ENCODE results near the gene TANC1. TPM values are rescaled to one million over a fixed set of nuclear protein-coding genes. Genes with fewer than 3 reads are reported as not detected.

Gene TANC1
- polyA plus RNA-seq, 2 of the 4 experiments (the other 2 are of a cell fraction) = 9.2 to 21.2 TPM

DNA sequence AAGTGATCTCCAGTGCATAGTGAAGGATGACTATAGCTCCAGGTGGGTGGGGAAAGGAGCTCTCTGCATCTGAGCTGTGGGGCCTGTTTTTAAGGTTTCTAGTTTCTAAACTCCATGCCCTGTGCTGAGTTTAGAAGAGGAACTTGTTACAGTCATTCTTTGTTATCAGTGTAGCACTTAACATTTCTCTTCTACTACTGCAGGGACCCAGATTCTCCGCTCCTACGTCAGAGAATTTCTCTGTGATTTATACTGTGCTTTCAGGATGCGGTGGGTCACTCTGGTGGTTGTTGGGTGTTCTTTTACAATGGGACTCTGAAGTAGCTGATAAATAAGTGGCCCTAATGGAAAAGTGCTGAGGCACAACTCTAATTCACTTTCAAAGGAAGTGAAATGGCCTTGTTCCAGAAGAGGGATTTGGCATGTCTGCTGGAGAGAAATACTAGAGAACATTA, 196.0 kb downstream of the TANC1 start:
- Histone ChIP-seq H3K4me3 (no peak overlapping the region), H3K4me2 (no peak overlapping the region), H3K9me3 (no peaks in the 10 kb centered on the region), H3K4me1 (no peaks in the 10 kb centered on the region), H3K27ac (no peak overlapping the region)
- ChIA-PET CTCF (no interaction called here), POLR2A (no interaction called here)
- DNase-seq (ENCODE audit: low read depth in 1 of 2, low spot score in 1 of 2) (no peak), ATAC-seq (no peak), FAIRE-seq (no peak)
- 91% methylated on average over 3 of the region's 3 CpGs for WGBS (ENCODE audit: missing lambda C conversion rate)
- TF ChIP-seq, protein P1, sequence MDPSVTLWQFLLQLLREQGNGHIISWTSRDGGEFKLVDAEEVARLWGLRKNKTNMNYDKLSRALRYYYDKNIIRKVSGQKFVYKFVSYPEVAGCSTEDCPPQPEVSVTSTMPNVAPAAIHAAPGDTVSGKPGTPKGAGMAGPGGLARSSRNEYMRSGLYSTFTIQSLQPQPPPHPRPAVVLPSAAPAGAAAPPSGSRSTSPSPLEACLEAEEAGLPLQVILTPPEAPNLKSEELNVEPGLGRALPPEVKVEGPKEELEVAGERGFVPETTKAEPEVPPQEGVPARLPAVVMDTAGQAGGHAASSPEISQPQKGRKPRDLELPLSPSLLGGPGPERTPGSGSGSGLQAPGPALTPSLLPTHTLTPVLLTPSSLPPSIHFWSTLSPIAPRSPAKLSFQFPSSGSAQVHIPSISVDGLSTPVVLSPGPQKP (IDR thresholded peaks at IDR 0.05; ENCODE audit: low read depth, low read length) = no peak

DNA sequence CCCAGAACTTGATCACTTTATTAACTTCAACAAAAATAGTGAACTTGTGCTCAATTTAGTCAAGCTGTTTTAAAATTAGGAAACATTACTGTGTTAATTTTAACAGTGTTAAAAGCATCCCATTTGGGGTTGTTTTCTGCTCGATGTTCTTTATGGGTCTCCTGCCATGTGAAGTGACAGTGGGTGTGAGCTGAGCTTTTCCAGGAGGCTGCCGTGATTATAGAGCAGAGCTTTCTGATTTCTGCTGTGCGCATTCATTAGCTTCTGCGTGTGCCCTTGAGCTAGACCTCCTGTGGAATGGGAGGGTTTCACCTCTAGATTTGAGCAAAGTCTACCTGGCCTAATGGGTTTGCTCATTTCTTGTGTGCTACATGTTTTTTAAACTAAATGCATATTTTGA, 196.6 kb downstream of the TANC1 start:
- H3K9me3 ChIP-seq = no peaks in the 10 kb centered on the region
- no peak overlapping the region for H3K4me2 ChIP-seq
- 89% methylated on average over 4 of the region's 4 CpGs for whole genome bisulfite sequencing (ENCODE audit: missing lambda C conversion rate)
- no peak overlapping the region for H3K4me3 ChIP-seq
- no peak for ATAC-seq
- no peaks in the 10 kb centered on the region for H3K4me1 ChIP-seq
- no peak for DNase-seq (ENCODE audit: low read depth in 1 of 2, low spot score in 1 of 2)
- ChIA-PET CTCF (interaction anchor here (1.0 kb wide), 1 partner anchor 46 kb away, joined by 3 read pairs; no protein-coding TSS in a partner anchor), POLR2A (no interaction called here)
- TF ChIP-seq HOXB5 (CRISPR knock-in tag; IDR thresholded peaks at IDR 0.05) = no peak
- TF ChIP-seq MAZ (IDR thresholded peaks at IDR 0.05; ENCODE audit: borderline replicate concordance, low read depth, low read length) = no peak
- no peak for TF ChIP-seq HOXA7 (CRISPR knock-in tag; IDR thresholded peaks at IDR 0.05)
- no peak for TF ChIP-seq EHMT2 (IDR thresholded peaks at IDR 0.05; ENCODE audit: low read depth)
- no peak for TF ChIP-seq RFX5 (IDR thresholded peaks at IDR 0.05)
- no peak for TF ChIP-seq CBX2 (IDR thresholded peaks at IDR 0.05; ENCODE audit: borderline replicate concordance, low read depth)
- no peak for TF ChIP-seq FOSB (CRISPR knock-in tag; IDR thresholded peaks at IDR 0.05)
- TF ChIP-seq JUNB (IDR thresholded peaks at IDR 0.05) = no peak
- TF ChIP-seq, protein P2, sequence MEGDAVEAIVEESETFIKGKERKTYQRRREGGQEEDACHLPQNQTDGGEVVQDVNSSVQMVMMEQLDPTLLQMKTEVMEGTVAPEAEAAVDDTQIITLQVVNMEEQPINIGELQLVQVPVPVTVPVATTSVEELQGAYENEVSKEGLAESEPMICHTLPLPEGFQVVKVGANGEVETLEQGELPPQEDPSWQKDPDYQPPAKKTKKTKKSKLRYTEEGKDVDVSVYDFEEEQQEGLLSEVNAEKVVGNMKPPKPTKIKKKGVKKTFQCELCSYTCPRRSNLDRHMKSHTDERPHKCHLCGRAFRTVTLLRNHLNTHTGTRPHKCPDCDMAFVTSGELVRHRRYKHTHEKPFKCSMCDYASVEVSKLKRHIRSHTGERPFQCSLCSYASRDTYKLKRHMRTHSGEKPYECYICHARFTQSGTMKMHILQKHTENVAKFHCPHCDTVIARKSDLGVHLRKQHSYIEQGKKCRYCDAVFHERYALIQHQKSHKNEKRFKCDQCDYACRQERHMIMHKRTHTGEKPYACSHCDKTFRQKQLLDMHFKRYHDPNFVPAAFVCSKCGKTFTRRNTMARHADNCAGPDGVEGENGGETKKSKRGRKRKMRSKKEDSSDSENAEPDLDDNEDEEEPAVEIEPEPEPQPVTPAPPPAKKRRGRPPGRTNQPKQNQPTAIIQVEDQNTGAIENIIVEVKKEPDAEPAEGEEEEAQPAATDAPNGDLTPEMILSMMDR (IDR thresholded peaks at IDR 0.05) = no peak
- no peak for TF ChIP-seq ESRRA (IDR thresholded peaks at IDR 0.05; ENCODE audit: borderline replicate concordance, low read length)
- no peak for TF ChIP-seq MAFK (IDR thresholded peaks at IDR 0.05; ENCODE audit: partially characterized antibody)
- no peak for TF ChIP-seq HOXB13 (CRISPR knock-in tag; IDR thresholded peaks at IDR 0.05; ENCODE audit: low read depth)
- no peak overlapping the region for H3K27ac ChIP-seq
- FAIRE-seq = no peak

DNA sequence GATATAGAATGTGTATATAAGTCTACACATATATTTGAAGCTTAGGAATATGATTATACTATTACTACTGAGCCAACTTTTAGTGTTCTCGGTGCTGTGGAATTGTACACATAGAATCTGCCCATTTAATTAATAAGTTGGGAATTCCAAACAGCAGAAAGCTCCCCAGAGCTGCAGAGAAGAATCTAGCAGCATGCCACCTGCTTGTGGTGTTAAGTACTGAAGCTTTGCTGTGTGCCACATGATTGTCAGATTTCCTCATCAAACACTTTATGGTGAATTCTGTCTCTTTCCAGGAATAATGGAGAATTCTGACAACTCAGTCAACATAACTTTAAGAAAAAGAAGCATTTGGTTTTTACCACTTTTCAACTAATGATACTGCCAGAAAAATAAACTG, 200.3 kb downstream of the TANC1 start:
- POLR2A ChIA-PET = no interaction called here
- Histone ChIP-seq H3K9me3 (no peaks in the 10 kb centered on the region), H3K4me1 (no peaks in the 10 kb centered on the region), H3K4me2 (no peak overlapping the region), H3K27ac (no peak overlapping the region), H3K4me3 (no peak overlapping the region)
- WGBS (ENCODE audit: missing lambda C conversion rate) = 86% methylated on average over 1 of the region's 1 CpG
- no peak for FAIRE-seq
- CTCF ChIA-PET = interaction anchor here (0.7 to 1.5 kb wide), 5 partner anchors 16 to 82 kb away, joined by 3 read pairs; no protein-coding TSS in a partner anchor
- DNase-seq (ENCODE audit: low read depth in 1 of 2, low spot score in 1 of 2) = peak; percentile 8 to 12
- ATAC-seq = peak in 1 of 2 experiments; percentile 47; a peak in 1 of 6 replicates
- TF ChIP-seq FOSB (CRISPR knock-in tag; IDR thresholded peaks at IDR 0.05) (no peak), MAZ (IDR thresholded peaks at IDR 0.05; ENCODE audit: borderline replicate concordance, low read depth, low read length) (no peak), JUN (IDR thresholded peaks at IDR 0.05) (no peak), CBX2 (IDR thresholded peaks at IDR 0.05; ENCODE audit: borderline replicate concordance, low read depth) (no peak), ZC3H11A (IDR thresholded peaks at IDR 0.05) (no peak), RFX5 (IDR thresholded peaks at IDR 0.05) (no peak), PHF8 (IDR thresholded peaks at IDR 0.05; ENCODE audit: borderline replicate concordance, low read depth) (no peak), ZSCAN20 (CRISPR knock-in tag; IDR thresholded peaks at IDR 0.05) (no peak), KDM5A (IDR thresholded peaks at IDR 0.05) (no peak), RNF2 (IDR thresholded peaks at IDR 0.05; ENCODE audit: borderline replicate concordance, low read depth) (no peak)
- TF ChIP-seq, protein P1 (IDR thresholded peaks at IDR 0.05; ENCODE audit: low read depth, low read length) = no peak
- TF ChIP-seq, protein P3, sequence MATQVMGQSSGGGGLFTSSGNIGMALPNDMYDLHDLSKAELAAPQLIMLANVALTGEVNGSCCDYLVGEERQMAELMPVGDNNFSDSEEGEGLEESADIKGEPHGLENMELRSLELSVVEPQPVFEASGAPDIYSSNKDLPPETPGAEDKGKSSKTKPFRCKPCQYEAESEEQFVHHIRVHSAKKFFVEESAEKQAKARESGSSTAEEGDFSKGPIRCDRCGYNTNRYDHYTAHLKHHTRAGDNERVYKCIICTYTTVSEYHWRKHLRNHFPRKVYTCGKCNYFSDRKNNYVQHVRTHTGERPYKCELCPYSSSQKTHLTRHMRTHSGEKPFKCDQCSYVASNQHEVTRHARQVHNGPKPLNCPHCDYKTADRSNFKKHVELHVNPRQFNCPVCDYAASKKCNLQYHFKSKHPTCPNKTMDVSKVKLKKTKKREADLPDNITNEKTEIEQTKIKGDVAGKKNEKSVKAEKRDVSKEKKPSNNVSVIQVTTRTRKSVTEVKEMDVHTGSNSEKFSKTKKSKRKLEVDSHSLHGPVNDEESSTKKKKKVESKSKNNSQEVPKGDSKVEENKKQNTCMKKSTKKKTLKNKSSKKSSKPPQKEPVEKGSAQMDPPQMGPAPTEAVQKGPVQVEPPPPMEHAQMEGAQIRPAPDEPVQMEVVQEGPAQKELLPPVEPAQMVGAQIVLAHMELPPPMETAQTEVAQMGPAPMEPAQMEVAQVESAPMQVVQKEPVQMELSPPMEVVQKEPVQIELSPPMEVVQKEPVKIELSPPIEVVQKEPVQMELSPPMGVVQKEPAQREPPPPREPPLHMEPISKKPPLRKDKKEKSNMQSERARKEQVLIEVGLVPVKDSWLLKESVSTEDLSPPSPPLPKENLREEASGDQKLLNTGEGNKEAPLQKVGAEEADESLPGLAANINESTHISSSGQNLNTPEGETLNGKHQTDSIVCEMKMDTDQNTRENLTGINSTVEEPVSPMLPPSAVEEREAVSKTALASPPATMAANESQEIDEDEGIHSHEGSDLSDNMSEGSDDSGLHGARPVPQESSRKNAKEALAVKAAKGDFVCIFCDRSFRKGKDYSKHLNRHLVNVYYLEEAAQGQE (IDR thresholded peaks at IDR 0.05) = no peak
- TF ChIP-seq, protein P4, sequence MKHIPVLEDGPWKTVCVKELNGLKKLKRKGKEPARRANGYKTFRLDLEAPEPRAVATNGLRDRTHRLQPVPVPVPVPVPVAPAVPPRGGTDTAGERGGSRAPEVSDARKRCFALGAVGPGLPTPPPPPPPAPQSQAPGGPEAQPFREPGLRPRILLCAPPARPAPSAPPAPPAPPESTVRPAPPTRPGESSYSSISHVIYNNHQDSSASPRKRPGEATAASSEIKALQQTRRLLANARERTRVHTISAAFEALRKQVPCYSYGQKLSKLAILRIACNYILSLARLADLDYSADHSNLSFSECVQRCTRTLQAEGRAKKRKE (CRISPR knock-in tag; IDR thresholded peaks at IDR 0.05; ENCODE audit: low read depth) = no peak

Measured in A549 (cell line).